K562 (cell line): ENCODE data around the gene ANO6. TPM values are rescaled to one million over a fixed set of nuclear protein-coding genes. Genes with fewer than 3 reads are reported as not detected.

Source experiments
- ARNT ChIP-seq, 2 experiments: fragments of 450-650 bp; IDR thresholded peaks; 2 replicates each; pipeline ENCODE4 v1.6.1; 2016; ENCODE audit warnings: mild to moderate bottlenecking in 1 of 2
- CAMTA2 ChIP-seq: fragments of 250-450 bp; sonication (Bioruptor Pico); conservative IDR thresholded peaks from 2 replicates; pipeline ENCODE4 v1.5.1; 2022
- CC2D1A ChIP-seq: fragments of 450-650 bp; IDR thresholded peaks from 2 replicates; pipeline ENCODE4 v1.6.1; 2017; ENCODE audit warnings: mild to moderate bottlenecking
- CTBP1 ChIP-seq: fragments of 450-650 bp; IDR thresholded peaks from 2 replicates; pipeline ENCODE4 v1.6.1; 2016; ENCODE audit warnings: borderline replicate concordance
- DPF2 ChIP-seq: fragments of 450-650 bp; IDR thresholded peaks from 2 replicates; pipeline ENCODE4 v1.6.1; 2016
- FOS ChIP-seq: IDR thresholded peaks from 3 replicates; pipeline ENCODE4 v1.6.1; 2011; ENCODE audit not compliant: insufficient read length; ENCODE audit errors: extremely low read depth
- FOSL1 ChIP-seq: fragments of 200-800 bp; sonication (Bioruptor generic); conservative IDR thresholded peaks from 2 replicates; pipeline ENCODE4 v1.6.1; 2016; ENCODE audit warnings: missing genetic modification characterization, missing compliant biosample characterization
- FOXK1 ChIP-seq: sonication (generic); formaldehyde crosslinking; IDR thresholded peaks from 2 replicates; pipeline ENCODE4 v1.8.0; 2022; ENCODE audit warnings: missing genetic modification reagents, mild to moderate bottlenecking, borderline replicate concordance
- JUND ChIP-seq, 2 experiments: IDR thresholded peaks; 2 replicates in 1 of 2; 3 replicates in 1 of 2; pipeline ENCODE4 v1.6.1; 2011; ENCODE audit warnings: borderline replicate concordance in 2 of 2, low read depth in 2 of 2, low read length in 2 of 2, improper control_type of control experiment in 1 of 2, missing biosample characterization in 1 of 2, missing genetic modification characterization in 1 of 2, missing genetic modification reagents in 1 of 2
- KDM4B ChIP-seq, 2 experiments: fragments of 450-650 bp in 1 of 2; sonication (generic) in 1 of 2; IDR thresholded peaks; 2 replicates each; pipeline ENCODE4 v1.6.1; 2016 to 2017; ENCODE audit warnings: borderline replicate concordance in 2 of 2, antibody characterized with exemption in 1 of 2, low read depth in 1 of 2, mild to moderate bottlenecking in 1 of 2
- KLF13 ChIP-seq: fragments of 450-650 bp; IDR thresholded peaks from 2 replicates; pipeline ENCODE4 v1.6.1; 2016; ENCODE audit warnings: missing genetic modification characterization, low read depth, mild to moderate bottlenecking, missing compliant biosample characterization, moderate library complexity, borderline replicate concordance
- KLF6 ChIP-seq: fragments of 250-450 bp; sonication (Bioruptor Pico); IDR thresholded peaks from 2 replicates; pipeline ENCODE4 v1.4.0; 2020; ENCODE audit warnings: mild to moderate bottlenecking, moderate library complexity, borderline replicate concordance
- LARP7 ChIP-seq: fragments of 450-650 bp; IDR thresholded peaks from 2 replicates; pipeline ENCODE4 v1.6.1; 2016
- LEF1 ChIP-seq: fragments of 450-650 bp; IDR thresholded peaks from 2 replicates; pipeline ENCODE4 v1.6.1; 2016; ENCODE audit warnings: mild to moderate bottlenecking
- MAFG ChIP-seq: fragments of 450-650 bp; conservative IDR thresholded peaks from 2 replicates; pipeline ENCODE4 v1.6.1; 2016; ENCODE audit warnings: missing genetic modification characterization, missing compliant biosample characterization
- NFATC3 ChIP-seq: fragments of 450-650 bp; IDR thresholded peaks from 2 replicates; pipeline ENCODE4 v1.6.1; 2017; ENCODE audit warnings: mild to moderate bottlenecking
- NFYB ChIP-seq: IDR thresholded peaks from 2 replicates; pipeline ENCODE4 v1.6.1; 2011; ENCODE audit warnings: mild to moderate bottlenecking, moderate library complexity; ENCODE audit not compliant: insufficient read length; ENCODE audit errors: extremely low read depth
- NONO ChIP-seq, 2 experiments: fragments of 200-400 bp in 1 of 2; fragments of 450-650 bp in 1 of 2; formaldehyde crosslinking in 1 of 2; IDR thresholded peaks; 2 replicates each; pipeline ENCODE4 v1.6.1; 2017; ENCODE audit warnings: low read depth in 2 of 2, mild to moderate bottlenecking in 2 of 2, moderate library complexity in 2 of 2, low read length in 1 of 2
- OTX1 ChIP-seq: fragments of 450-650 bp; formaldehyde crosslinking; IDR thresholded peaks from 2 replicates; pipeline ENCODE4 v1.4.0; 2022; ENCODE audit warnings: mild to moderate bottlenecking
- PHF21A ChIP-seq: fragments of 450-650 bp; IDR thresholded peaks from 2 replicates; pipeline ENCODE4 v1.6.1; 2017; ENCODE audit warnings: low read depth, borderline replicate concordance
- PURB ChIP-seq: sonication (generic); formaldehyde crosslinking; IDR thresholded peaks from 2 replicates; pipeline ENCODE4 v1.9.0; 2021; ENCODE audit warnings: low read depth, mild to moderate bottlenecking, missing genetic modification reagents
- RBM22 ChIP-seq: fragments of 200-400 bp; formaldehyde crosslinking; IDR thresholded peaks from 2 replicates; pipeline ENCODE4 v1.6.1; 2018; ENCODE audit warnings: low read length, low read depth; ENCODE audit not compliant: poor library complexity, severe bottlenecking
- SMARCA4 ChIP-seq: fragments of 450-650 bp; IDR thresholded peaks from 2 replicates; pipeline ENCODE4 v1.6.1; 2016
- SPI1 ChIP-seq: IDR thresholded peaks from 2 replicates; pipeline ENCODE4 v1.6.1; 2011; ENCODE audit warnings: low read depth, low read length, control low read depth, borderline replicate concordance
- ZNF561 ChIP-seq: fragments of 450-650 bp; formaldehyde crosslinking; conservative IDR thresholded peaks from 2 replicates; pipeline ENCODE4 v1.4.0; 2020; ENCODE audit warnings: mild to moderate bottlenecking, moderate library complexity
- polyA plus RNA-seq, 8 experiments: library from polyadenylated mRNA; depleted of rRNA in 4 of 8; stranded (reverse) in 5 of 8; unstranded in 3 of 8; fragments of >200 nt; fragmentation: Nextera tagmentation in 2 of 8; fragmentation: Illumina TruSeq in 1 of 8; extraction: Ambion mirVana in 2 of 8; extraction: Trizol in 1 of 8; gene quantifications; 2 replicates each; pipeline versions ENCODE4 v1.2.1 to v1.2.3, GENCODE V29; 2011 to 2014; ENCODE audit warnings: inconsistent platforms in 1 of 8, missing spikeins in 1 of 8
- total RNA-seq, 7 experiments: library from RNA; depleted of rRNA in 6 of 7; stranded (reverse); fragments of >200 nt in 6 of 7; fragmentation: Illumina TruSeq in 2 of 7; extraction: Trizol in 2 of 7; gene quantifications; 2 replicates each; pipeline versions ENCODE4 v1.2.1 to v1.2.3, GENCODE V29; 2011 to 2021; ENCODE audit warnings: low replicate concordance in 1 of 7
- TF ChIP-seq, protein P1 (sequence below): fragments of 250-450 bp; sonication (Bioruptor Pico); IDR thresholded peaks from 2 replicates; pipeline ENCODE4 v1.8.0; 2022; ENCODE audit warnings: moderate library complexity, mild to moderate bottlenecking, inconsistent platforms
- TF ChIP-seq, protein P2 (sequence below): fragments of 250-450 bp; sonication (Bioruptor Pico); IDR thresholded peaks from 2 replicates; pipeline ENCODE4 v1.8.0; 2022; ENCODE audit warnings: moderate library complexity, mild to moderate bottlenecking, inconsistent platforms
- TF ChIP-seq, protein P3 (sequence below): fragments of 450-650 bp; formaldehyde crosslinking; IDR thresholded peaks from 2 replicates; pipeline ENCODE4 v1.4.0; 2022; ENCODE audit warnings: missing genetic modification characterization

The ANO6 gene
- total and polyA plus RNA-seq, 9 of the 15 experiments (the other 6 are each of a cell fraction or from before 2014, with no cell fraction given) = 3.5 to 24.7 (median 20.3) TPM

DNA sequence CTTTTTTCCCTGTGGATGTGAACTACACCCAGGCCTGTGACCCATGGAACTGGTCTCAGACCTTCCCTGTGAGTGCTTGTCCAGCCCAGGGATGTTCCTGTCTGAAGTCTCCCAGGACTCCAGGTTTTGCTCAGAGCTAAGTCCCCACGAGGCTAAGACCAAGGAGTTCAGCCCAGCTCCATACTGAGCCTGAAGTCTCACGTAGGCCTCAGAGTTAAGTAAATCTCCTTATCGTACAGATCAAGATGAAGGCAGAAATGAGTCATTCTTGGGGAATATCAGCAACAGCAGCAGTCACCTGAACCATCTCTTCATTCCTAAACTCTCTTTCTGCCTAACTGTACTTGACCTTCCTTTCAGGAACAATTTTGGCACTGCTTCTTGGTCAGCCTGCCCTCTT lies 139.8 kb downstream of the ANO6 start (continued):
- TF ChIP-seq, protein P1, sequence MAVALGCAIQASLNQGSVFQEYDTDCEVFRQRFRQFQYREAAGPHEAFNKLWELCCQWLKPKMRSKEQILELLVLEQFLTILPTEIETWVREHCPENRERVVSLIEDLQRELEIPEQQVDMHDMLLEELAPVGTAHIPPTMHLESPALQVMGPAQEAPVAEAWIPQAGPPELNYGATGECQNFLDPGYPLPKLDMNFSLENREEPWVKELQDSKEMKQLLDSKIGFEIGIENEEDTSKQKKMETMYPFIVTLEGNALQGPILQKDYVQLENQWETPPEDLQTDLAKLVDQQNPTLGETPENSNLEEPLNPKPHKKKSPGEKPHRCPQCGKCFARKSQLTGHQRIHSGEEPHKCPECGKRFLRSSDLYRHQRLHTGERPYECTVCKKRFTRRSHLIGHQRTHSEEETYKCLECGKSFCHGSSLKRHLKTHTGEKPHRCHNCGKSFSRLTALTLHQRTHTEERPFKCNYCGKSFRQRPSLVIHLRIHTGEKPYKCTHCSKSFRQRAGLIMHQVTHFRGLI (CRISPR knock-in tag) = no peak
- TF ChIP-seq KLF13 (tag) (no peak), LEF1 (no peak), PURB (CRISPR knock-in tag) (no peak), DPF2 (peak; percentile 73), FOS (peak; percentile 47), LARP7 (no peak), JUND (IDR thresholded peaks at IDR 0.05; ENCODE audit: borderline replicate concordance, low read depth, low read length) (peak; percentile 96), JUND (tag; IDR thresholded peaks at IDR 0.05; ENCODE audit: borderline replicate concordance, low read depth, low read length) (peak; percentile 96), PHF21A (no peak), OTX1 (CRISPR knock-in tag) (no peak), ZNF561 (CRISPR knock-in tag) (no peak), ARNT (IDR thresholded peaks at IDR 0.05) (no peak), NONO (IDR thresholded peaks at IDR 0.05; ENCODE audit: low read depth in 2 of 2, low read length in 1 of 2) (no peak), SMARCA4 (peak; percentile 83), MAFG (tag) (no peak), FOSL1 (peak; percentile 94), KDM4B (IDR thresholded peaks at IDR 0.05; ENCODE audit: borderline replicate concordance in 2 of 2, low read depth in 1 of 2) (no peak), KLF6 (CRISPR knock-in tag) (no peak), SPI1 (no peak), RBM22 (no peak), CTBP1 (peak; percentile 89; the same call in 1 of the 2 replicates), NFATC3 (no peak), FOXK1 (CRISPR knock-in tag) (no peak), CC2D1A (no peak), NFYB (no peak), CAMTA2 (CRISPR knock-in tag) (no peak)
- TF ChIP-seq, protein P2, sequence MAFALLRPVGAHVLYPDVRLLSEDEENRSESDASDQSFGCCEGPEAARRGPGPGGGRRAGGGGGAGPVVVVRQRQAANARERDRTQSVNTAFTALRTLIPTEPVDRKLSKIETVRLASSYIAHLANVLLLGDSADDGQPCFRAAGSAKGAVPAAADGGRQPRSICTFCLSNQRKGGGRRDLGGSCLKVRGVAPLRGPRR (CRISPR knock-in tag) = no peak
- TF ChIP-seq, protein P3, sequence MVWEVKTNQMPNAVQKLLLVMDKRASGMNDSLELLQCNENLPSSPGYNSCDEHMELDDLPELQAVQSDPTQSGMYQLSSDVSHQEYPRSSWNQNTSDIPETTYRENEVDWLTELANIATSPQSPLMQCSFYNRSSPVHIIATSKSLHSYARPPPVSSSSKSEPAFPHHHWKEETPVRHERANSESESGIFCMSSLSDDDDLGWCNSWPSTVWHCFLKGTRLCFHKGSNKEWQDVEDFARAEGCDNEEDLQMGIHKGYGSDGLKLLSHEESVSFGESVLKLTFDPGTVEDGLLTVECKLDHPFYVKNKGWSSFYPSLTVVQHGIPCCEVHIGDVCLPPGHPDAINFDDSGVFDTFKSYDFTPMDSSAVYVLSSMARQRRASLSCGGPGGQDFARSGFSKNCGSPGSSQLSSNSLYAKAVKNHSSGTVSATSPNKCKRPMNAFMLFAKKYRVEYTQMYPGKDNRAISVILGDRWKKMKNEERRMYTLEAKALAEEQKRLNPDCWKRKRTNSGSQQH (CRISPR knock-in tag) = no peak
